Panc1 (cell line): ENCODE results near the gene MOB3C. TPM values are rescaled to one million over a fixed set of nuclear protein-coding genes. Genes with fewer than 3 reads are reported as not detected.
"Not testable (repeated sequence)": the region's sequence is repeated elsewhere in the genome, so short reads cannot be mapped to it uniquely, and the experiment has no call there.

Source experiments
- ATAC-seq: fragments of 200-7000 bp; cut with Tn5 transposase; 2 replicates; pipeline ENCODE4 v1.9.1; 2020; ENCODE audit warnings: mild to moderate bottlenecking, moderate library complexity
- Bru-seq: library from RNA; stranded (reverse); fragments of 400-500 nt; gene quantifications from one replicate; lab custom pipeline; 2021; lab: Mats Ljungman, UMichigan
- BruChase-seq, 2 experiments: library from RNA; stranded (reverse); fragments of 400-500 nt; gene quantifications; one replicate each; lab custom pipeline; 2021; lab: Mats Ljungman, UMichigan
- BruUV-seq: library from RNA; stranded (reverse); fragments of 400-500 nt; replicated peaks from 2 replicates; lab custom pipeline; 2021; lab: Mats Ljungman, UMichigan
- CTCF ChIA-PET: fragments of 300-600 bp; sonication (Branson Sonifier 250); formaldehyde crosslinking; loops from one replicate; lab custom pipeline; 2022; ENCODE audit warnings: antibody characterized with exemption; lab: Charles Lee
- POLR2A ChIA-PET: fragments of 300-600 bp; sonication (Branson Sonifier 250); formaldehyde crosslinking; loops from one replicate; lab custom pipeline; 2022; ENCODE audit warnings: antibody characterized with exemption; lab: Charles Lee
- DNase-seq: peaks from one replicate; pipeline ENCODE4 v3.0.0-alpha.2; 2010; ENCODE audit warnings: low read depth, low spot score
- H3K27ac ChIP-seq: 2 replicates; pipeline ENCODE4 v1.5.1; 2011; ENCODE audit warnings: mild to moderate bottlenecking, low read length, inconsistent platforms
- H3K27me3 ChIP-seq: fragments of 200-500 bp; sonication (Bioruptor generic); 2 replicates; pipeline ENCODE4 v1.6.0; 2014; ENCODE audit warnings: low read length, inconsistent platforms; ENCODE audit not compliant: control insufficient read depth, insufficient read depth
- H3K36me3 ChIP-seq: fragments of 200-500 bp; sonication (Bioruptor generic); 2 replicates; pipeline ENCODE4 v1.5.1; 2014; ENCODE audit warnings: inconsistent platforms, mild to moderate bottlenecking, low read length, moderate library complexity; ENCODE audit not compliant: control insufficient read depth, insufficient read depth
- H3K4me1 ChIP-seq: 2 replicates; pipeline ENCODE4 v1.5.1; 2011; ENCODE audit warnings: inconsistent platforms, mild to moderate bottlenecking, low read length, moderate library complexity; ENCODE audit not compliant: control insufficient read depth, insufficient read depth
- H3K4me3 ChIP-seq, 2 experiments: 2 replicates each; pipeline ENCODE4 v1.5.1; 2011 to 2012; ENCODE audit warnings: low read depth in 2 of 2, low read length in 2 of 2, mild to moderate bottlenecking in 2 of 2, inconsistent platforms in 1 of 2, moderate library complexity in 1 of 2
- H3K9me3 ChIP-seq: fragments of 200-500 bp; sonication (Bioruptor generic); 2 replicates; pipeline ENCODE4 v1.5.1; 2014; ENCODE audit warnings: low read depth, mild to moderate bottlenecking, inconsistent platforms, low read length, moderate library complexity; ENCODE audit not compliant: control insufficient read depth, insufficient read depth
- POLR2AphosphoS5 ChIP-seq: IDR thresholded peaks from 2 replicates; pipeline ENCODE4 v1.6.1; 2012; ENCODE audit warnings: mild to moderate bottlenecking, low read depth, low read length, moderate library complexity
- SIN3A ChIP-seq: IDR thresholded peaks from 2 replicates; pipeline ENCODE4 v1.6.1; 2012; ENCODE audit warnings: low read depth, mild to moderate bottlenecking, low read length, moderate library complexity, borderline replicate concordance; ENCODE audit not compliant: insufficient read depth
- TCF7L2 ChIP-seq: IDR thresholded peaks from 2 replicates; pipeline ENCODE4 v1.6.1; 2011; ENCODE audit warnings: mild to moderate bottlenecking, low read depth, low read length, inconsistent platforms
- in situ Hi-C: cut with HindIII; loops from 2 replicates; pipeline ENCODE4 v1.10.0; 2016; ENCODE audit warnings: low sequenced_read_pairs, low pct_unique_long_range_greater_than_20kb
- intact Hi-C: fragments of 100-400 bp; cut with micrococcal nuclease; formaldehyde crosslinking; loops from one replicate; pipeline ENCODE4 v1.10.0; 2022; ENCODE audit not compliant: unreplicated experiment
- long read RNA-seq: library from polyadenylated mRNA; unstranded; transcript quantifications from one replicate; pipeline ENCODE4 v2.0.0, GENCODE V29; 2021; ENCODE audit not compliant: unreplicated experiment
- polyA plus RNA-seq: library from polyadenylated mRNA; unstranded; fragments of >200 nt; gene quantifications from one replicate; pipeline ENCODE4 v1.2.1, GENCODE V29; 2012; ENCODE audit warnings: missing spikeins; ENCODE audit not compliant: insufficient read length
- total RNA-seq: library from RNA; stranded (reverse); gene quantifications from one replicate; pipeline ENCODE4 v1.2.1, GENCODE V29; 2021; ENCODE audit not compliant: unreplicated experiment
- TF ChIP-seq, protein P1 (sequence below): fragments of 450-650 bp; IDR thresholded peaks from 2 replicates; pipeline ENCODE4 v1.5.1; 2017; ENCODE audit warnings: mild to moderate bottlenecking
- TF ChIP-seq, protein P2 (sequence below), 2 experiments: IDR thresholded peaks; 2 replicates each; pipeline ENCODE4 v1.6.1; 2011 to 2012; ENCODE audit warnings: low read depth in 2 of 2, control low read depth in 1 of 2, low read length in 1 of 2, mild to moderate bottlenecking in 1 of 2, moderate library complexity in 1 of 2; ENCODE audit not compliant: insufficient read depth in 1 of 2

Gene MOB3C
- total RNA-seq (10.5 TPM), Bru-seq, nascent RNA (percentile 54 among the genes with signal in this experiment), BruChase-seq, experiment 1, labeled RNA remaining after a 2-hour chase (percentile 69 among the genes with signal in this experiment), BruChase-seq, experiment 2, labeled RNA remaining after a 6-hour chase (percentile 61 among the genes with signal in this experiment)
- 13.4 TPM for polyA plus RNA-seq
- long read RNA-seq, full-length matches to known transcripts = 13 of 14 reads
- long read RNA-seq, partial matches to known transcripts = 0 of 14 reads
- long read RNA-seq, other reads (novel, unspliced or antisense) = 1 of 14 reads

DNA sequence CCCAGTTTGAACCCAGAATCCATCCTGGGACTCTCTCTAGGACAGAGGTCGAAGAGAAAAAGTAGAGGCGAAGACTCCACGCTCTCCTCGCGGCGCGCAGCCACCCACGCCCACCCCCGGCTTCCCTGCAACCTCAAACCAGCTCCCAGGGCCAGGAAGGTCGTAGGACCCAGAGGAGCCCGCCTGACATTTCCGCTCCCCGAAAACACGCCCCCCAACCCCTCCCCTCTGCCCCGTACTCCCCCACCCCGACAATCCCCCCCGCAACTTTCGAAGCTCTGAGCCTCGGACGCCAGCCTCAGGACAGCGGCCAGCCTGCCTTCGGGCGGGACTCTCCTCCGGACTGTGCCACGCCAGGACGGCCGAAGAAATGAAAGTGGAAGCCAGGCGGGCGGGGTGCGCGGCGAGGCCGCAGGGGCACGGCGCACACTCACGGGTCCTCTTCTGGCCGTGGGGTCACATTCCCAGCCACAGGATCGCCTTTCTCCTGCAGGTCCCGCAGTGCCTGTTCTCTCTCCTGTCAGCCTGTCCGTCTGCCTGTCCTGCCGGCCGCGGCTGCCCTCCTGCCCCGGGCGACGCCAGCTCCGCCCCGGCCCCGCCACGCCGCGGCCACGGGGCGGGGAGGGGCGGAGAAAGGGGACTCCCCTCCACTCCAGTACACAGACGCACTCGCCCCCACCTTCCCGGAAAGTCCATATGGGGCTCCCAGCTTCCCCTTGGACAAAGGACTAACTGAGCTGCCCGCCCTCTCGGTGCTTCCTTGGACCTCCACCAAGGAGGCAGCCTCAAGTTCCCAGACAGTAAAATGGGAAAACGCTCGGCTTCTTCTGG, at the start of gene MOB3C:
Gene MOB3C, minus strand, starts transcription at position 535 of the 831 bp plus-strand sequence. CDS start 3,490 bp downstream, outside the sequence.
- in situ Hi-C loops (no loop called here), intact Hi-C loops (no loop called here)

DNA sequence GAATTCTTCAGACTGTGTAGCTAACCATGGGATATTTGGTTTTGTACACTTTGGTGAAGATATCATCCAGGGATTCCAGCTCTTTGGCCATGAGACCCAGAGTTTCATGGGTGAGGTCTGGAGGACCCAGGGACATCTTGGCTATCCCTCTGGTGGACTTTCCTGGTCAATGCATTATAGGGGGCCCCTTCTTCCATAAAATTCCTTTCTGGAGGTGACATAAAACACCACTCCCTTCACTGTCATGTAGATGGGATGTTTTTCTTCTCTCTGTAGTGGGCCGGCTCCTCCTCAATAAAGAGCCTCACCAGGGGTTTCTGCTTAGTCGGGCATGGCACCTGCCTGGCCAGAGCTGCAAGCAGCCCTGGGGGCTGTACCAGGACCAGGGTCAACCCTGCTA, 49.4 kb upstream of the MOB3C start:
- no TSS peak for BruUV-seq
- ChIA-PET POLR2A (no interaction called here), CTCF (no interaction called here)
- no peaks in the 10 kb centered on the region for H3K27me3 ChIP-seq
- in situ Hi-C loops = no loop called here
- H3K9me3 ChIP-seq = no peaks in the 10 kb centered on the region
- peaks cover 11% of the 10 kb centered on the region; the same call in 1 of the 2 replicates for H3K4me1 ChIP-seq
- H3K27ac ChIP-seq = no peak overlapping the region
- H3K36me3 ChIP-seq = 0 out of 2 replicates have a peak, but pooled peaks cover 5% of the 10 kb centered on the region
- ATAC-seq = no peak
- no peak overlapping the region for H3K4me3 ChIP-seq
- intact Hi-C loops = no loop called here
- TF ChIP-seq POLR2AphosphoS5 (no peak), SIN3A (no peak), TCF7L2 (no peak)
- TF ChIP-seq, protein P1, sequence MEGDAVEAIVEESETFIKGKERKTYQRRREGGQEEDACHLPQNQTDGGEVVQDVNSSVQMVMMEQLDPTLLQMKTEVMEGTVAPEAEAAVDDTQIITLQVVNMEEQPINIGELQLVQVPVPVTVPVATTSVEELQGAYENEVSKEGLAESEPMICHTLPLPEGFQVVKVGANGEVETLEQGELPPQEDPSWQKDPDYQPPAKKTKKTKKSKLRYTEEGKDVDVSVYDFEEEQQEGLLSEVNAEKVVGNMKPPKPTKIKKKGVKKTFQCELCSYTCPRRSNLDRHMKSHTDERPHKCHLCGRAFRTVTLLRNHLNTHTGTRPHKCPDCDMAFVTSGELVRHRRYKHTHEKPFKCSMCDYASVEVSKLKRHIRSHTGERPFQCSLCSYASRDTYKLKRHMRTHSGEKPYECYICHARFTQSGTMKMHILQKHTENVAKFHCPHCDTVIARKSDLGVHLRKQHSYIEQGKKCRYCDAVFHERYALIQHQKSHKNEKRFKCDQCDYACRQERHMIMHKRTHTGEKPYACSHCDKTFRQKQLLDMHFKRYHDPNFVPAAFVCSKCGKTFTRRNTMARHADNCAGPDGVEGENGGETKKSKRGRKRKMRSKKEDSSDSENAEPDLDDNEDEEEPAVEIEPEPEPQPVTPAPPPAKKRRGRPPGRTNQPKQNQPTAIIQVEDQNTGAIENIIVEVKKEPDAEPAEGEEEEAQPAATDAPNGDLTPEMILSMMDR = no peak
- TF ChIP-seq, protein P2, sequence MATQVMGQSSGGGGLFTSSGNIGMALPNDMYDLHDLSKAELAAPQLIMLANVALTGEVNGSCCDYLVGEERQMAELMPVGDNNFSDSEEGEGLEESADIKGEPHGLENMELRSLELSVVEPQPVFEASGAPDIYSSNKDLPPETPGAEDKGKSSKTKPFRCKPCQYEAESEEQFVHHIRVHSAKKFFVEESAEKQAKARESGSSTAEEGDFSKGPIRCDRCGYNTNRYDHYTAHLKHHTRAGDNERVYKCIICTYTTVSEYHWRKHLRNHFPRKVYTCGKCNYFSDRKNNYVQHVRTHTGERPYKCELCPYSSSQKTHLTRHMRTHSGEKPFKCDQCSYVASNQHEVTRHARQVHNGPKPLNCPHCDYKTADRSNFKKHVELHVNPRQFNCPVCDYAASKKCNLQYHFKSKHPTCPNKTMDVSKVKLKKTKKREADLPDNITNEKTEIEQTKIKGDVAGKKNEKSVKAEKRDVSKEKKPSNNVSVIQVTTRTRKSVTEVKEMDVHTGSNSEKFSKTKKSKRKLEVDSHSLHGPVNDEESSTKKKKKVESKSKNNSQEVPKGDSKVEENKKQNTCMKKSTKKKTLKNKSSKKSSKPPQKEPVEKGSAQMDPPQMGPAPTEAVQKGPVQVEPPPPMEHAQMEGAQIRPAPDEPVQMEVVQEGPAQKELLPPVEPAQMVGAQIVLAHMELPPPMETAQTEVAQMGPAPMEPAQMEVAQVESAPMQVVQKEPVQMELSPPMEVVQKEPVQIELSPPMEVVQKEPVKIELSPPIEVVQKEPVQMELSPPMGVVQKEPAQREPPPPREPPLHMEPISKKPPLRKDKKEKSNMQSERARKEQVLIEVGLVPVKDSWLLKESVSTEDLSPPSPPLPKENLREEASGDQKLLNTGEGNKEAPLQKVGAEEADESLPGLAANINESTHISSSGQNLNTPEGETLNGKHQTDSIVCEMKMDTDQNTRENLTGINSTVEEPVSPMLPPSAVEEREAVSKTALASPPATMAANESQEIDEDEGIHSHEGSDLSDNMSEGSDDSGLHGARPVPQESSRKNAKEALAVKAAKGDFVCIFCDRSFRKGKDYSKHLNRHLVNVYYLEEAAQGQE (IDR thresholded peaks at IDR 0.05; ENCODE audit: insufficient read depth in 1 of 2, low read depth in 2 of 2, low read length in 1 of 2) = no peak
- no peak for DNase-seq

More for the DNA sequence above, at the start of gene MOB3C:
- DNase-seq = no peak
- no peaks in the 10 kb centered on the region for H3K27me3 ChIP-seq
- ATAC-seq = peak; percentile 93
- no peaks in the 10 kb centered on the region for H3K36me3 ChIP-seq
- BruUV-seq = no TSS peak
- peak within 1 kb of the TSS; percentile 80 for H3K27ac ChIP-seq
- no peaks in the 10 kb centered on the region for H3K9me3 ChIP-seq
- ChIA-PET POLR2A (interaction anchor here (0.6 to 2.4 kb wide), 2 partner anchors 13 to 515 kb away, joined by 3 to 14 read pairs; partner anchors contain the start of gene MKNK1), CTCF (interaction anchor here (1.0 kb wide), 1 partner anchor 71 kb away, joined by 3 read pairs; no protein-coding TSS in a partner anchor)
- peak within 1 kb of the TSS; percentile 58 to 72 for H3K4me3 ChIP-seq
- H3K4me1 ChIP-seq = peaks cover 14% of the 10 kb centered on the region
- TF ChIP-seq POLR2AphosphoS5 (peak; percentile 39; the same call in 1 of the 2 replicates), TCF7L2 (no peak), SIN3A (0 out of 2 replicates have a peak, but pooled peaks have one; percentile 79)

DNA sequence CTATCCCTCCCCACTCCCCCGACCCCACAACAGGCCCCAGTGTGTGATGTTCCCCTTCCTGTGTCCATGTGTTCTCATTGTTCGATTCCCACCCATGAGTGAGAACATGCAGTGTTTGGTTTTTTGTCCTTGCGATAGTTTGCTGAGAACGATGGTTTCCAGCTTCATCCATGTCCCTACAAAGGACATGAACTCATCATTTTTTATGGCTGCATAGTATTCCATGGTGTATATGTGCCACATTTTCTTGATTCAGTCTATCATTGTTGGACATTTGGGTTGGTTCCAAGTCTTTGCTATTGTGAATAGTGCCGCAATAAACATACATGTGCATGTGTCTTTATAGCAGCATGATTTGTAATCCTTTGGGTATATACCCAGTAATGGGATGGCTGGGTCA, 46.3 kb upstream of the MOB3C start:
- CTCF ChIA-PET, BruUV-seq, DNase-seq, H3K9me3 ChIP-seq, POLR2A ChIA-PET, in situ Hi-C loops, ATAC-seq, H3K27ac ChIP-seq, intact Hi-C loops, H3K36me3 ChIP-seq, H3K4me3 ChIP-seq, H3K27me3 ChIP-seq, H3K4me1 ChIP-seq: not testable (repeated sequence)

DNA sequence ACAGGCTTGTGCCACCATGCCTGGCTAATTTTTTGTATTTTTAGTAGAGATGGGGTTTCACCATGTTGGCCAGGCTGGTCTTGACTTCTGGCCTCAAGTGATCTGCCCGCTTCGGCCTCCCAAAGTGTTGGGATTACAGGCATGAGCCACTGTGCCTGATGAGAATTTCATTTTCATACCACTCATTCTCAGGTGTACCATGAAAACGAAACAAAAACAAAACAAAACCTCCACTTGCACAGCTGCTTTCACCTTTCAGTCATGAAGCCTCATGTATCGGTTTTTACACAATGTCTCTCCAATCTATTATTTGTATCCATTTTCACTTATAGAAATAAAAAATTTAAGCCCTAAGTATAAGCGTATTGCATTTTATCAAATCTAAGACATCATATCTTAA, 43.5 kb upstream of the MOB3C start:
- H3K27me3 ChIP-seq, H3K4me1 ChIP-seq, BruUV-seq, H3K27ac ChIP-seq, H3K9me3 ChIP-seq, DNase-seq, ATAC-seq, H3K4me3 ChIP-seq, in situ Hi-C loops, intact Hi-C loops: not testable (repeated sequence)
- POLR2A ChIA-PET = interaction anchor here (0.6 to 0.8 kb wide), 2 partner anchors 17 to 58 kb away, joined by 3 to 4 read pairs; no protein-coding TSS in a partner anchor
- CTCF ChIA-PET = interaction anchor here (0.6 kb wide), 1 partner anchor 42 kb away, joined by 3 read pairs; no protein-coding TSS in a partner anchor
- peaks cover 21% of the 10 kb centered on the region for H3K36me3 ChIP-seq
